NCI-H1092 (cell line): ENCODE measurements around the gene PRKAR1B.

ENCODE experiments used
- DNase-seq: peaks from one replicate; lab custom pipeline; 2025; lab: John Stamatoyannopoulos, UW

PRKAR1B gene

DNA sequence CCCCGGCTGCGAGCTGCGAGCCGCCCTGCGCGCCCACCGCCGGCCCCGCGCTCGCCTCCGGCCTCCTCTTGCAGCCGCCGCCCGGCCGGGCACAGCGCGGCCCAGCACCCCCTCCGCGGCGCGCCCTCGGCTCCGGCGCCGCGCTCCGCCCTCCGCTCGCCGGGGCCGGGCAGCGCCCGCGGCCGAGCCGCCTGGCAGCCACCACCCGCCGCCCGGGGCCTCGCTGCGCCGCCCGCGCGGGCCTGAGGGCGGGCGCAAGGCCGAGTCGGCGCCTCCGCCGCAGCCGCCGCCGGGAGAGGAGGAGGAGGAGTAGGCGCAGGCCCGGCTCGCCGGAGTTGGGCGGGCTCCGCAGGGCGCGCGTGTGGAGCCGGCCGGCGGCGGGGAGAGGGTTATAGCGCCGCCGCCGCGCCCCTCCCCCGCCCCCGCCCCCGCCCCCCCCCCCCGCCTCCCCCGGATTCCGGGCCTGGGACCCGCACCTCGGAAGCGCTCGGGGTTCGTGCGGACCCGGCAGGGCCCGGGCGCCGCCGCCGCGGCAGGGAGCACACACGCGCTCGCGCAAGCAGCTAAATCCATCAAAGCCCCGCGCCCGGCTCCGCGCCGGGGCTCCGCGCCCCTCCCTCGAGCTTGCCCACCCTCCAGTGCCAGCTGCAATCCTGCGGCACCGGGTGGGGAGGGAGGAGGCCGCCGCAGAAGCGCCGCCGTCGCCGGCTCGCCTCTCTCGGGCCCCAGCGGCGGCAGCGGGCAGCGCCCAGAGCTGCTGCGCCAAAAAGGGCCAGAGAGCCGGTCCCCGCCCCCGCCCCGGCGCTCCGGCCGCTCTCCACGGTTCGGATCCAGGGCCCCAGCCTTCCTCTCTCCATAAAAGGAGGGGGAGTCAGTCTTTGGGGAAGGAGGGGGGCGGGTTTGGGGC, 207.3 kb downstream of the PRKAR1B start, which contains the start of gene PDGFA:
Gene PDGFA, minus strand, starts transcription at position 363 of the 907 bp plus-strand sequence. CDS start 845 bp downstream, outside the sequence.
- DNase-seq = peak; percentile 25

DNA sequence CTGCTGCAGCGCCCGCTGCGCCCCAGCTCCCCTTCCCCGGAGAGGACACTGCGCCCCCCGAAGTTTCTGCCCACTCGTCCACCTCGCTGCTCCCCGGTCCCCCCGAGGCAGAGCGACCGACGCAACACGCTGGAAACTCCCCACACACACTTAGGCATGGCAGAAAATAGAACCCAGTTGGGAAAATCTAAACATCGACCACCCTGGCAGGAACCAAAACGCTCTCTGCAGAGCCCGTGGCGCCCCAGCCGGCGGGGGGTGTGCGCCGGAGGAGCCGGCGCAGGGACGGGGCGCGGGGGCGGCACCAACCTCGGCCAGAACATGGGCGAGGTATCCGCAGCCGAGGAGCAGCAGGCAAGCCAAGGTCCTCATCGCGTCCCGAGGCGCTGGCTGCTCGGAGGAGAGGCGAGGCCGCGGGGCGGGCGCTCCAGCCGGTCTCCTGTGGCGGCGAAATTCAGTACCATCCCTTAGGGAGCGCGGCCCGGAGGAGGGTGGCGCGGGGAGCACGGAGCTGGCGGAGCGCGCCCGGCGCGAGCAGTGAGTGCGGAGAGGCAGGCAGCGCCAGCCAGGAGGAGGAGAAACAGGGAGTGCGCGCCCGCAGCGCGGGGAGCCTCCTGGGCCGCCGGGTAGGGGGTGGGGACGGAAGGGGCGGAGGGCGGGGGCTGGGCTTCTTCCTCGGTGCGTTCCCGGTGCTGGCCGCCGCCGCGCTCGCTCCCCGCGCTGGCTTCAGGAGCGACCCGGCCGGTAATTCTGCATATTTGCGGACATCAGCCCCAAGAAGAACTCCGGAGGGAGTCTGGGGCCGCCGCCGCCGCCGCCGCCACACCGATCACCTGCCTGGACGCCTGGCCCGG, 208.2 kb downstream of the PRKAR1B start:
- no peak for DNase-seq

DNA sequence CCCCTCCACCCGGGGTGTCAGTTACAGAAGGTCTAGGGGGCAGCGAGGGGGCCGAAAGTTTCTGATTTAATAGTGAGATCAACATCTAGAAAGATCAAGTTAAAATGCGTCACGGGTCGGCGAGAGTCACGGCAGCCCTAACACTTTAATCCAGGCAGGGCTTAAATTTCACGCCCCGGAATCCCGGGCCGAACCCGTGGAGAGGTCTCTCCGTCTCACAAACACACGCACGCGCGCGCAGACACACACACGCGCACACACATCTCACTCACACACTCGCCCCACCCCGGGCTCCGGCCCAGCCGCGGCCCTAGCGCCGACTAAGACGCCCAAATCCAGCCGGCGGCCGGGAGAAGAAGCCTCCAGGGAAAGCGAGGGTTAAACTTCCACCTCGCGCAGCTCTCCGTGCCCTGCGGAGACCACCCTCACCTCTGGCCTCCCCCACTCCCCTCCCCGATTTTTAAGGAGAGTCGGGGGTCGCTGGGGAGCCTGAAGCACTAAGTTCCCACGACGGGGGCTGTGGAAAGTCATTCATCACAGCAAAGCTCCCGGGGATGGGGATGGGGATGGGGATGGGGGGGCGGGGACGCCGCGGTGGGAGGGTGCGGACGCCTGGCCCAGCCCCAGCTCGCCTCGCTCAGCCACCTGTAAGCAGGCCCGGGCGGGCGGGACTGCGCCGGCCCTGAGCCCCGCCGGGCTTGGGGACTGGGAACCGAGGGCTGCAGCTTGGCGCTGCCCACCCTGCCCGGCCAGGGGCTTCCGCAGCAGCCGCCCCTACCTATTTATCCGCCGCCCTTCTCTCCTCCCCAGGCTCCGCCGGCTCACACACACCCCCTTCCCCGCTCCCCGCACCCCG, 209.1 kb downstream of the PRKAR1B start:
- DNase-seq = no peak

DNA sequence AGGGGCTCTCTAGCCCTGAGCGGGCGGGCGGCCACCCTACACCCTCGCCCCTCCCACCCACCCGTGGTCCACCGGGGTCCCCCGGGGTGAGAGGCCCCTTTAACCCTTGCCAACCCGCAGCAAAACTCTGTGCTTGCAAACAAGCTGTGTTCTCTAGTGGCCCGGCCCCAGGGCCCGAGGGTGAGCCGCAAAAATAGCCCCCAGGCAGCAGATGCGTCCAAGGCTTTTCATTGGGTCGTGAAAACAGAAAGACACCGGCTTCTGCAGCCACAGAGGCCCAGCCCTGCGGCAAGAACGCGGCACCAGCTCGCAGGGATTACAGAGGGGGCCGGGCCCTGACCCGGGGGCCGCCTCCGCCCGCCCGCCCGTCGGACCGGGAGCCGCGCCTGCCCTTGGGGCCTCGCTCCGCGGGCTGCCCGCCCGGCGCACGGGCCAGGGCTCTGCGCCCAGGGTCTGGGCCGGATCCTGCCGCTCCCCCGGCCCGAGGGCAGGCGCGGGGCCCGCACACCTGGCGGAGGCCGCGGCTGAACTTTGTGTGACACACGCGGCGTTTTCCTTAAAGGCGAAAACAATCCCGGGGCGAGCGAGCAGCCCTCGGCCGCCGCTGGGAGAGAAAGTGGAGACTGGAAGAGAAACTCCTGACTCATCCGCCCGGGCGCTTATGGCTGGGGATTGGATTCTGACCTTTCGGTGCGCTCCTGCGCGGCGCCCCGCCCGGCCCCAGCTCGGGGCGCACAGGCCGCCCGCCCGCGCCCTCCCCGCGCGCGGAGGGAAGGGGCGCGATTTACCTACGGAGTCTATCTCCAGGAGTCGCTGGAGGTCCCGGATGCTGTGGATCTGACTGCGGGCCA, 210.2 kb downstream of the PRKAR1B start:
- no peak for DNase-seq

DNA sequence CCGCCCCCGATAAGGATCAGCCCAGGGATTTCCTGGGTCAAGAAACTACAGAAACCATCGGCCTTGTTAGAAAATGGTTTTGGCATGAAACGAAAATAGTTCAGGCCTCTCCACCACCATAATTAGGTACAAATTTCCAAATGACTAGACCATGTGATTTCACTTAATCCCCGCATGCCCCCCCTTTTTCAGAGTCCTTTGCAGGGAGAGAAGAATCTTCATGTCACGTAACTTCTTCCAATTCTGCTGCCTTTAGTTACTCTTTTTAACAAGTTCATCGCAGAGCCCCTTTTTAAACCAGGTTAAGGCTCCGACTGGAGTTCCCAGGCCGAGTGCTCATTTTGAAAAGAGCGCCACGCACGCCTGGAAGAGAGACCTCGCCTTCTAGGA, 210.9 kb downstream of the PRKAR1B start:
- no peak for DNase-seq

DNA sequence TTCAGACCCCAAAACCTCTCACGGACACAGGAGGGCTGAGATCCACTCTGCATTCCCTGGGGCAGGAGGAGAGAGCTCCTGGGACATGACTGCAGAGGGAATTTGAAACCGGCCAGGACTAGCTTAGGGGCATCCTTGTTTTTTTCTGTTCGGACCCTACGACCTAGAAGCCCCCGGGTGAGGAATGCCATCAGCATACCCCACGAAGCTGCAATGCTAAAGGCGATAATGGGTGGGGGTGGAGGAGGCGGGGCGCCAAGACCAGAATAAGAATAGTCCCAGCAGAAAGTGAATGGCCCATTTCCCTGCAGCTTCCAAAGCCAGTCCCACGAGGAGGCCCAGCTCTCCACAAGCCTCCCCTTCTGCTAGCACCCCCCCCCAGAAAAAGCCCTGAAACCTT, 211.5 kb downstream of the PRKAR1B start:
- DNase-seq = no peak

DNA sequence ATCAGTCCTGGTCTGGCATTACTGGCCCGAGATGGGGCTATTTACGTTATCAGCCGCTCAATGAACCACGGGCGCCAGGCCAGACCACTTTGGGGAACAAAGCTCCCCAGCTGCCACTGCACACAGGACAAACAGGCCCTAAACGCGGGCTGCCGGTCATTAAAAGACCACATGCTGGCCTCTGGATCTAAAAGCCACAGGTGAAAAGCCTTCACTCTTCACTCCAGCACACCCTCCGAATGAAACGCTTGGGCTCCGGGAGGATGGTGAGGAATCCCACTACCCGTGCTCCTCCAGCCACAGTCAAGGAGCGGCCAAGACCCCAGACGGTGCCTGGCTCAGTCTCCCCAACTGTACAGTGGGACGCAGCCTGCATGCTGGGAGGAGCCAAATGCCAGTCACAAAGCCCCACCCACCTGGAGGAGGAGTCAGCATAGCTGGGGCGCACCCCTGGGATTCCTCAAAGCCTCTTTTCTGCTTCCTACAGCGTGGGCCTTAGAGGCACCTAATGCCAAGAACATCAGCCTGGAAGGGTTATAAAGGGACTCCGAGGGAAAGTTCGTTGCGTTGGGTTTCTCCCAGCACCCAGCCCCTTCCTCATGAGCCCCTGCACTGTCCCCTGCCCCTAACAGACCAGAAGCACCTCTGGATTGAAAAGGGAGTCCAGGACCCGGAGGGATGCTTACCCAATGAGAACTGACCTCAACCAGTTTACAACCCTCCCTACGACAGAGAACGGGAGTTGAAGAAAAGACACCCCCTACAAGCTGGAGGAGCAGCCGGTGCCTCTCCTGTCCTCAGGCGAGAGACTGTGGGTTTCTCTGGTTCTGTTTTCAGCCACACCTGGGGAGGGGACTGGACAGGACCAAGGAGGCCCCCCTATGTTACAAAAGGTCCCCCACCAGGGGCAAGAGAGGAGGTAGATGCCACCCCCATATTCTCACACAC, 212.2 kb downstream of the PRKAR1B start:
- peak; percentile 60 for DNase-seq

DNA sequence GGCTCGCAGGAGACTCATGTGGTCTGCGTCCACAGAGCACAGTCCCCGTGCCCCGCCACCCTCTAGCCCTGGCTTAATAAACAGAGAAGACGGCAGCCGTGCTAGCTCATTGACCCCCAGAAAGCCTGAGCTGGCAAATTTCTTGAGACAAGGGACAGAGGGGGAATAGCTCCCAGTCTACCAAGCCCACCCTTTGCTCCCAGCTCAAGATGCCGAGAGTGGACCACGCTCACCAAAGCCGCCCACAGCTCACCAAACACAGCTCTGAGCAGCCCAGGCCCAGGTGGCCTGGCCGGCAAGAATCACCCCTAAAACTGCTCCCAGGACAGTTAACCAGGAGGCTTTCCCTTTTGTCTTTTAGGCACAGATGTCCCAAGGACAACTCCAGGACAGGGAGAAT, 212.8 kb downstream of the PRKAR1B start:
- no peak for DNase-seq

DNA sequence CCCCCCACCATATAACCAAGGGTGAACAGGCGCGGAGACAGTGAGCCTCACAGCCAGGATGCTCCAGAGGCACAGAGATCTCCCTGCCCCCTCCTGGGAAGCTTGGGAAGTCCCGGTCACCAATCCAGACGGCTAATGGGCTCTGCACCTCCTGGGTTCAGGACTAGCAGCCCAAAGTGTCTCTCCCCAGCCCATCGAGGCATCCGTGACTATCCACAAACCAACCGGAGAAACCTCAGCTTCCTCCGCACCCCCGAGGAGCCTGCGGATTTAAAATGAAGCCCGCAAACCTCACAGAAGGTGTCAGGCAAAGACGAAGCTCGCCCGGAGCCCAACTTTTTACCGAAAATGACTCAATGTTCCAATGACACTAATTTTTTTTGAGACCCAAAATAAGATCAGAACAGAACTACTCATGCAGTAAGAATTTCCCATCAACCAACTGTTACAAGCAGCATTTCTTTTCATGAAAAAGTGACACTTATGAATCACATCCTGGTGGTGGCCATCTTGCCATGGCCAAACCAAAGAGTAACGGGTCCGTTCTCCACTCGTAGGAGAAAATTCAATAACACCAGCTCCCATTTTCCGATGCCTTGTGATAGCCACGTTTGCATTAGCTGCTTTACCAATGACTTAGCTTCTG, 213.4 kb downstream of the PRKAR1B start:
- DNase-seq = no peak

DNA sequence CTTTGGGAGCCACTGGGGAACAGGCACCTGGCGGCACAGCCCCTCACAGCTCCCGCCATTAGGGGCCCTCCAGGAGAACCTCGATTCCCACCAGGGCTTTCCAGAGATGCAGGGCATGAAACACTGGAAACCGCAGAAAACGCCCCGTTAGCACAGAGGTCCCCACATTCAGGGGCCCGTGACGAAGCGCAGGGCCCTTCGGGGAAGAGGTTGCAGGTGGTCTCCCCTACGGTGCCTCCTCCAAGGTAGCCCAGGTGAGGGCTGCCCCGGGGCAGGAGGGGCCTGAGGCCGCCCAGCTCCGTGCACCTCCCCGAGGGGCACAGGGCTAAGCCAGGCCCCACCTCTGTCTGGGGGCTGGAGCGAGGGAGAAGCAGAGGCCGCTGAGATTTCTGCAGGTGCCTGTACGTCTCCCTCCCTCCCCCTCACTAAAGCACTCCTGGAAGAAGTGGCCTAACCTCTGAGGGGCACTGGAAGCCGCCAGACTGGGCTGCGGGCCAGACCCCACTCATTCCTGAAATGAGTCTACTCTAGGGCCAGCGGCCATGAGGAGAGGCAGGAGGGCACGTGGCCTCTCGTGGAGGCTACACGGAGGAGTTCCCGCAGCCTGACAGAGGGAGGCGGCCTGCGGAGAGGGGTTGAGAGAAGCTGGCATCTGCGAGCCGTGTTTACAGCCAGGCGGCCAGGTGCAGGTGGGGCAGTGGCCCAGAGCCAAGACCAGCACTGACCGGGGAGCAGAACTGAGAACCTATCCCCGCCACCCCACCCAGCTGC, 214.4 kb downstream of the PRKAR1B start:
- peak; percentile 67 for DNase-seq

DNA sequence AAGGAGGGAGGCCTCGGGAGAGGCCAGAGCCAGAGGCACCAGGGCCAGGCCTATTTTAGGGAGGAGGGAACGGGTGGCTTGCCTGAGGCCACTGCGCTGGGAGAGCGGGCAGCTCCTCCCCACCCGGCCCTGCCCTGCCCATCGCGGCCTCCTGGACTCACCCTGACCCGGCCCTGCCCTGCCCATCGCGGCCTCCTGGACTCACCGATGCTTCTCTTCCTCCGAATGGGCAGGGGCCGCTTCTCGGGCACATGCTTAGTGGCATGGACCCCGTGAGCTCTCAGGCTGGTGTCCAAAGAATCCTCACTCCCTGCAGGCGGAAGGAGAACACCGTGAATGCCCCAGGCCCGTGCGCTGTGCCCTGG, 215.0 kb downstream of the PRKAR1B start:
- DNase-seq = no peak

DNA sequence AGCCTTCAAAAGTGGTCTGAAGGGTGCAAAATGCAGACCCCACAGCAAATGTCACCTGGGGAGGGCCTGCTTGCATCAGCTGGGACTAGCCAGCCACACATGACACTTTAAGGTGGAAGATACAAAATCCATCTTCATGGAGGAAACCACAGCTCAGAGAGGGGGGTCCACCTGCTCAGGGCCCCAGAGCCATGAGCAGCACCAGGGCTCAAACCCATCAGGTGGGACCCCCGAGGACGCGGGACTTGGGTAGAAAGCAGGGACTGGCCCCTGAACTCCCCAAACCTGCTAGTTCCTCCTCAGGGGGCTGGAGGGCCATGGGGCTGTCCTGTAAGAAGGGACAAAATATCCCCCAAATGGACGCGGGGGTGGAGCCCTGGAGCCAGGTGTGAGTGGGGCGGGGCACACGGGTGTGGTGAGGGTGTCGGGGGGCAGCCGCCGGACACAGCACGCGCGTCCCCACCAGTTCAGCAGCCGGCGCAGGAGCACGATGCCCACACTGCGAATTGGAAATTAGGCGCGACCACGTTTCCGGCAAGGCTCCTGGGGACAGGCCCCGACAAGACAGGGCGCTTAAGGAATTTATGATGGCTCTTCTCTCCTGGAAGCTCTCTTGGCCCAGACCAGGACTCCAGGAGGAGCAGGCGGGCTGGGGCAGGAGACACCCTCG, 215.5 kb downstream of the PRKAR1B start:
- no peak for DNase-seq

DNA sequence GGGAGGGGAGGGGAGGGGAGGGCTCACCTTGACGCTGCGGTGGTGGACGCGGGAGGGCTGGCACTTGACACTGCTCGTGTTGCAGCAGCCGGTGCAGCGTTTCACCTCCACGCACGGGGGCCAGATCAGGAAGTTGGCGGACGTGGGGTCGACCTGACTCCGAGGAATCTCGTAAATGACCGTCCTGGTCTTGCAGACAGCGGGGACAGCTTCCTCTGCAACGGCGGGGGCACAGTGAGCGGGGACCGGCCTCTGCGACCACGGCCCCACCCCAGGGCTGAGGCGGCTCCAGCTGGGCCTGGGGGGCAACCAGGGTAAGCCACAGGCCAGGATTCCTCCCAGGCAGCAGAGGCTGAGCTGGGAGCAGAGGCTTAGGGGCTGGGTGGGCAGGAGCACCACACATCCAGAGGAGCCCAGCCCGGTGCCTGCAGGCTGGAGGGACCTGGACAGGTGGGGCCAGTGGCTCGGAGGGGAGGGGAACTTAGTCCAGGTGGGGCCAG, 216.2 kb downstream of the PRKAR1B start:
- DNase-seq = no peak

DNA sequence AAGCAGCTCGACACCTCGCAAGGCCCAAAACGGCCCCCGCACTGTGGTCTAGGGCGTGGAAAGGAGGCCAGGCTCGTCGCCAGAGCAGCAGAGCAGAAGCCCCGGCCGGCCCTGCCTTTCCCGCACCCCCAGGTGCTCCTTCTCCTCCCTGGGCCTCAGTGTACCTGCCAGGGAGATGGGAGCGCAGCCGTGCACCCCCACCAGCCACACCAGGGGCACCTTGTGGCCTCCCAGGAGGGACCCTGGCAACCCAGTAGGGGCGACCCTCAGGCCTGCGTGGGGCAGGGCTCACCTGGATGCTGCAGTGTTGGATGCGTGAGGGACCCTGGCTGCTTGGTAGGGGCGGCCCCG, 217.0 kb downstream of the PRKAR1B start:
- DNase-seq = no peak

DNA sequence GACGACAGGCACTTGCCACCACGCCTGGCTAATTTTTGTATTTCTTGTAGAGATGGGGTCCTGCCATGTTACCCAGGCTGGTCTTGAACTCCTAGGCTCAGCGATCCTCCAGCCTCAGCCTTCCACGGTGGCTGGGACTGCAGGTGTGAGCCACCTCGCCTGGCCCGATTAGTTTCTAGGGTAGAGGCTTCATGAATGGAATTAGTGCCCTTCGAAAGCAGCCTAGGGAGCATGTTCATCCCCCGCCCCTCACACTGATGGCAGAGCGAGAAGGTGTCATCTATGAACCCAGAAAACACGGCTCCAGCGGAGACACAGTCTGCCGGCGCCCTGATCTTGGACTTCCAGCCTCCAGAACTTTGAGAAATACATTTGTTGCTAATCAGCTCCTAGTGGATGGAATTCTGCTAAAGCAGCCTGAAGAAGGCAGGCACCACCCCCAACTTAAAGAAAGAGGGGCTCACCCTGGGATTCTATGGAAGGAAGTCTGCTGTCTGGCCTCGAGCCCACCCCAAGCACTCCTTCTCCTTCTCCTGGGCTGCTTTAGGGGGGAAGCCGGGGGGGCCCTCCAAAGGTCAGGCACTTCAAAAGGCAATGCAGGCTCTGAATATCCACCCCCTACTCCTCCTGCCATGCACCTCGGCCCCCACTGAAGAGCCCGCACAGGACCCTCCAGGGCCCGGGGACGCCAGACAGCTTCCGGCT, 217.5 kb downstream of the PRKAR1B start:
- no peak for DNase-seq

DNA sequence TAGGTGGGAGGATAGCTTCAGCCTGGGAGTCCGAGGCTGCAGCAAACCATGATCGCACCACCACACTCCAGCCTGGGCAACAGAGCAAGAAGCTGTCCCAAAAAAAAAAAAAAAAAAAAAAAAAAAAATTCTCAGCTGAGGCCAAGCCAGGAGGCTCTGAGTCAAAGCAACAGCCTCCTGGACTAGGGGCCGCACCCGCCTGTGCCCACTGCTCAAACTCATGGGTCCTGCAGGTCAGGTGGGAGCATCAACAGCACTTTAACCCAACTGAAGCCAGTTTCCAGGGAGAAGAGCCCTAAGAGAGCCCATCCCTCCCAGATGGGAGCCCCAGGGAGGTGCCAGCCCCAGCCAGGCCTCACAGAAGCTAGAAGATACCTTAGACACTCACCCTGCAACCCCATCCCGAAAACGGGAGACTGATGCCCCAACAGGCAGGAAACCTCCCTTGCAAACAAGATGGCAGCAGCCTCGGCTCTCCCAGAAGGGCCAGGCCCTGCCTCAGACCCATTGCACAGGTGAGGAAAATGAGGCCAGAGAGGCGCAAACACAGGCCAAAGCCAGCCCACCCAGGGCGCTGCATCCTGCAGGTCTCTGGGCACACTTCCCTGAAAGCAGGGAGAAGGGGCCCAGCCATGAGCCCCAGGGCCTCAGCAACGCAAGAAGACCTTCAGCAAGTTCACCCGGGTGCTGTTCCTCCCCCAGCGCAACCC, 218.5 kb downstream of the PRKAR1B start:
- no peak for DNase-seq
